Glomerular visceral epithelial cell (primary cell): ENCODE results near the gene EVA1C.
"Not testable (repeated sequence)": the region's sequence is repeated elsewhere in the genome, so short reads cannot be mapped to it uniquely, and the experiment has no call there.

Experiments
- DNase-seq: peaks from one replicate; pipeline ENCODE4 v3.0.0-alpha.2; 2016; ENCODE audit errors: extremely low spot score

Gene EVA1C

GRCh38 chr21:32390537-32391224 lies 21.8 kb upstream of the EVA1C start:
- DNase-seq, result not testable (repeated sequence)

DNA sequence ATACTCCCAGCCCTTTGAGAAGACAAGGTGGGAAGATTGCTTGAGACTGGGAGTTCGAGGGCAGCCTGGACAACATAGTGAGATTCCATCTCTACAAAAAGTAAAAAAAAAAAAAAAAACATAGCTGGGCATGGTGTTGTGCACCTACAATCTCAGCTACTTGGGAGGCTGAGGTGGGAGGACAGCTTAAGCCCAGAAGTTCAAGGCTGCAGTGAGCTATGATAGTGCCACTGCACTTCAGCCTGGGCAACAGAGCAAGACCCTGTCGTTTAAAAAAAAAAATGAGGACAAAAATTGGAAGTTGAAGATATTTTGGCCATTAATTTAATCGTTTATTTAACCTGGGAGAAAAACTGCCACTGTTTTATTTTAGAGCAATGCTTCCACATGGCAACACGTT lies 20.8 kb upstream of the EVA1C start:
- no peak for DNase-seq

DNA sequence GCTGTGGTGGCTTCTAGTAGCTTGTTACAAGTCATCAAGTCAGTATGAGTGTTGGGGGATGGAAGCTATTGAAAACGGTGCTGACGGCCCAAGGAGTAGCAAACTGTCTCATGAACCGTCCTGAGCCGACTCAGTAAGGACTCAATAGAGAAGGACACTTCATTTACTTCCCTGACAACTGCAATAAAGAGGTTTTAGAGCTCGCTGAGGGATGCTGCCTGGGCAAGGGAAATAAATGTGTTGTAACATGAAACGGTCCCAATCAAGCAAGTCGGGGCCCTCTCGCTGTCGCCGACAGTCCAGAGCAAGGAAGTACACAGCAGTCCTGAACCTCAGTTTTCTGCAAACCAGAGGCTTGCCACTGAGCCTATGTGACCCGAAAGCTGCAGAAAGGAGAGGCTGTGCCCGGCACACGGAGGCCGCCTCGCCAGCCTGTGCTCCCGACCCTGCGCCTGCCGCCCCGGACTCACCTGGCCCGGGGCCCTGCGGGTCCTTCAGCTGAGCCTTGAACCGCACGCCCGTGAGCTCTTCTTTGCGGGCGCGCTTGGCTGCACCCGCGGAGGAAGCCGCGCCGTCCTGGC lies 20.1 kb upstream of the EVA1C start:
- DNase-seq, result peak; percentile 9

DNA sequence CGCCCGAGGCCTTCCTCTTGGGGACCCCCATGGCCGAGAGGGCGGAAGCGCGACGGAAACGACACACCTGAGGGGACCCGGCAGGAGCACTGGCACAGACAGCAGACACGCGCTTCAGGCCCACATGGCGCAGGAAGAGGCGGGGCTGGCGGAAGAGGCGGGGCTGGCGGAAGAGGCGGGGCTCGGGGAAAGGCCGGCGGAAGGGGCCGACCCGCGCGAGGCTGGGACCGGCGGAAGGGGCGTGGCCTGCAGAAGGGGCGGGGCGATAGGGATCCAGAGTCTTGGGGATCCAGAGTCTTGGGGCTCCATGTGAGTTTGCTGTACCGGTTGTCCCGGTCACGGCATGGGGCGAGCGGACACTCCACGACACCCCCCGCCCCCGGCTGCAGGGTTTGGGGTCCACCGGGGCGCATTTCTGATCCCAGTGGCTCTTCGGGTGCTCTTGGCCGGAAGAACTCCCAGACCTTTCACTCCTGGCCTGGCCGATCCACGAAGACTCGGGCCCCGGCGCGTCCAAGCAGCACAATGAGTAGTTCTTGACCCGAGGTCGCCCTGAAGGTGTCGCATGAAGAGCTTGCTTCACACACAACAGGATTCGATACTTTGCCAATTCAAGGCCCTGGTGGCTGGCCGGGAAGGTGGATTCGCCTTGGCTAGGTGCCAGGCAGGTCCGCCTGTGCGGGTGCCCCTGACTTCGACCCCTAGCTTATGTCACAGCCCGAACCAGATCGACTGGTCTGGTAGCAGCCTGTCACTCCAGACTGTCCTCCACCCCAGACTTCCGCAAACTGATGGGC lies 19.4 kb upstream of the EVA1C start, which contains the start of gene URB1:
Gene URB1 (minus strand): TSS at position 133 of the 797 bp plus-strand sequence. CDS start 102 bp downstream, at position 31.
- DNase-seq, result peak; percentile 87

DNA sequence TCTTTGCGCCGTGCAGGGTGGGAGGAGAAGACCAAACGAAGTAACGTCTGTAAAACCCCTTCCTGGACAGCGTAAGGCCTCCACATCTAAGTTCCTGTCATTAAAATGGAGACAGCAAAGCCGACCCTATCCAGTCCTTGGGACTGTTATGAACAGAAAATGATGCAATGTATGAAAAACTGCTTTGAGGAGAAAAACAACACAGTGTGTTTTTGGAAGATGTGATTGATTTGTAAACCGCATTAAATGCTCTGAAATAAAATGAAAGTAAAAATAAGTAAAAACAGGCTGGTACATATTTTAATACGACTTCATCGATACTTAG lies 18.9 kb upstream of the EVA1C start:
- no peak for DNase-seq

- DNase-seq, result peak; percentile 57
These were observed 9.2 kb upstream of the EVA1C start for GRCh38 chr21:32403201-32403777.

DNA sequence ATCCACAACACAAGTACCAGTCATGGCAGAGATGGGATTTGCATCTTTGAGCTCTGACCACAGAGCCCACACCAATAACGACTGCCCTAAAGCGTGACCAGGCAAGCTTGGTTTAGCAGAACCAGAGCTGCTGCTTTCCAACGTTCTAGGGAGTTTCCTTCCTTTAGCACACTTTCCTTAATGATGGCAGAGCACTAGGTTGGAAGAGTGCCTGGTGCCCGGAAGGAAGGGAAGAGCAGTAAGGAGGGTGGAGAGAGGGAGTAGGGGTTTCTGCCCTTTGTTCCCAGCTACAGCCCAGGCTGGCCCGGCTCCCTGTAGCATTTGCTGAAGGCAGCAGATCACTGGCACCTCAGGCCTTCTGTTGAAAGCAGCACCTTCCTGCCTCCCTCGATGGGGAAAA lies 6.1 kb upstream of the EVA1C start:
- DNase-seq, result no peak

DNA sequence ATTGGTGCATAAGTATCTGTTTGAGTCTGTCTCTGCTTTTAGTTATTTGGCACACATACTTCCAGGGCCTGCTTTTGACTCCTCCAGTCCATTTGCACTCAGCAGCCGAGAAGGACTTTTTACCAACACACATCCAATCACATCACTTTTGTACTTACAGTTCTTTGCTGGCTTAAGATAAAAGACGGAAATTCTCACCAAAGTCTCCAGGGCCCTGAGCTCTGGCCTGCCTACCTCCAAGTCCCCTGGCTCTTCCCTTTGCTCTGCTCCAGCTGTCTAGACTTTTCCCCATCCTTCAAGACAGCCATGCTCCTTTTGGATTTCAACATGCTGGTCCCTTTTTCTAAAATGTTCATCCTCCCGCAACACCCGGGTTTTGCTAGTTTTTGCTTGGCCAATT lies 2.2 kb upstream of the EVA1C start:
- DNase-seq, result no peak

GRCh38 chr21:32410916-32411315 lies 1.6 kb upstream of the EVA1C start:
- DNase-seq, result no peak

GRCh38 chr21:32411350-32412161 lies 950 bp upstream of the EVA1C start:
- no peak for DNase-seq

GRCh38 chr21:32413015-32413504 lies 554 bp downstream of the EVA1C start:
- no peak for DNase-seq

GRCh38 chr21:32413697-32414578 lies 1.4 kb downstream of the EVA1C start:
- DNase-seq, result no peak

DNA sequence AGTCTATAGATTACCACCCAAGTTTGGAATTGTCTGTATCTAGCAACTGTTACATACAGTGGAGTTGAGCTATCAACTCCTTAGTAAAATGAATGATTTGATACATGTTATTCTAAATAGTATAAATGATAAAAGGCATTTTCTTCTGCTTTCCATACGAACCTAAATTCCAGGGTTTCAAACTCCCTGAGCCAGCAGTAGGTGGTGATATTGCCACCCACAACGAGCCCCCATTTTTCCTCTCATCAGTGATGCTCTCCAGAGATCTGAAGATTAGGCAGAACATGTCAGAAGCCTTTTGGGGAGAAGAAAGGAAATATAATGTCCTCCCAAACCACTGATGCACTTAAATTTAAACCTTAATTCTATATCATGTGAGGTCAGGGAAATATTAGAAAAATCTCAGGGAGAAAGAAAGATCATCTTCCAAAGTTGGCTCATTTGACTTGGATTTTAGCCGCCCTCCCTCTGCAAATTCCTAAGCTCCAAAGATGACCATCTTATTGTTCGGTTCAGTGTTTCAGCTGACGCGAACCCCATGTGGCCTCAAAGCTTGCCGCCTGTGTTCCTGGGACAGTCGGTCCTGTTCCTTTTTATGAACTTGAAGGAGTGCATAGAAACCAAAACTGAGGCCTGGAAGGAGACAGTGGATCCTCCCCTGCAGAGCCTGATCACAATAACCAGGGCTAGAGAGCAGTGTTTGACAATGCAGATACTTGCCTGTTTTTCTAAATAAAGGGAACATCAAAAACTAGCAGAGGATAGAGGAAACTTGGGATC lies 2.3 kb downstream of the EVA1C start:
- DNase-seq, result no peak

DNA sequence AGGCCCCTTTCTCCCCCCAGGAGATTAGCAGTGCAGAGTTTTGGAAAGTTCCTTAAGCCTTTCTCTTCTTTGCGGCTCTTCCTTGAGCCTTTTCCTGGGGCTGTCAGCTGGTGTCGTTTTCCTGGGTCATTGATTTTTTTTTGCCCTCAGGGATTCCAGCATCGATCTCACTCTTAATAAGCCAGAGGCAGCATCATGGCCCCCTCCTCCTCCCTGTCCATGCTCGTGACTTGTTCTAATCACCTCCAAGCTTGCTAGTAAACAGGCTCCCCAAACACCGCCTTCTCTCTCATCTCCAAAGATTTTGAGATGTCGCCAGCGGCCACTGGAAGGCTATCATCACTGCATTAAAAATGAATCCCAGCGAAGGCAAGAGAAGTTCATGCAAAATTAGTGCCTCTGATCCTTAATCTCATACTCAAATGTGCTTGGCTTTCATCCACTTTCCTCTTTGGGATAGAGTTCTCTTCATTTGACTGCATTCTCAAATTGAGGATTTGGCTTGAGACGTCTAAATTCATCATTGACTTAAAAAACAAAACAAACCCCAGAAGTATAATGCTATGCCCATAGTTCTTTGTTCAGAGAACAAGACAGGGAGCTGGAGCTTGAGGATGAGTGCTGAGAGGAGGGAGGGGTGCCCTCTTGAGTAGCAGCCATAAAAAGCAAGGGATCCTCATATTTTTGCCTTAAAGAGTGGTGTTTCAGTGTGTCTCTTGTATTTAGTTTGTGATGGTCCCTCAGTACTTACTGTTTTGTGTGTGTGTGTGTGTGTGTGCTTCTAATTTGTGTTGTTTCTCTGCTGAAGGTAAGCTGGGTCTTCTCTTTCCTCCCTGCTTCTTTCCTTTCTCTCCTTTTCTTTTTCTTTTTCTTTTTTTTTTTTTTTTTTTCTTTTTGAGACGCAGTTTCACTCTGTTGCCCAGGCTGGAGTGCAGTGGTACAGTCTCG lies 3.2 kb downstream of the EVA1C start:
- no peak for DNase-seq

DNA sequence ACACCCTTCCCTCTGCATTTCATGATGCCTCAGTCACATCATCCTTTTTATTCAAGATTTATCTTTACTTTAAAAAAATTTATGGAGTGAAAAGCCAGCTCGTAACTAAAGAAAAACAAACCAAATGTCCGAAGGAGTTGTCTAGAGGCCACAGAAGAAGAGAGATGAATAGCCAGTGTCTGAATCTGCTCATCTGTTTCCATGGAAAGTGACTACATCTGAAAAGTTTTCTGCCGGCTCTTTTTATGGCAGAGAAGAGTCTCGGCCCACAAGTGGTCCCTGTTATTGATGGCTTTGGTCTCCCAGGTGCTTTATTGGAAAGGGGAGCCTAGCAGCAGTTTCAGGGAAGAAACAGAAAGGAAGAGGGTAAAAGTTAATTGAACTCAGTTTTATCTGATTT lies 5.6 kb downstream of the EVA1C start:
- no peak for DNase-seq

DNA sequence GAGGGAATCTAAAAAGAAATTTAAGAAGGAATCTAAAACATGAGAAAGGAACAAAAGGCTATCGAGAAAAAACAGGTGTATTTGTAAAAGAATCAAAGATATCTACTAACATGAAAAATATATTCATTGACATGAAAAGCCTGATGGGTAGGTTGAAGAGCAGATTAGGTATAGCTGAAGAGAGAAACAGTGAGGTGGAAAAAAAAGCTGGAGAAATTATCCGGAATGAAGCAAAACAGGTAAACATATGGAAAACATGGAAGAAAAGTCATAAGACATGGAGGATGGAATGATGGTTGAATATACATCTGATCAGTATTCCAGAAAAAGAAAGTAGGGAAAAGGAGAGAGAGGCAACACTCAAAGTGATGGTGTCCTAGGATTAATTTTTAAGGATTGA lies 9.6 kb downstream of the EVA1C start:
- no peak for DNase-seq

GRCh38 chr21:32423320-32424190 lies 11.0 kb downstream of the EVA1C start:
- no peak for DNase-seq

DNA sequence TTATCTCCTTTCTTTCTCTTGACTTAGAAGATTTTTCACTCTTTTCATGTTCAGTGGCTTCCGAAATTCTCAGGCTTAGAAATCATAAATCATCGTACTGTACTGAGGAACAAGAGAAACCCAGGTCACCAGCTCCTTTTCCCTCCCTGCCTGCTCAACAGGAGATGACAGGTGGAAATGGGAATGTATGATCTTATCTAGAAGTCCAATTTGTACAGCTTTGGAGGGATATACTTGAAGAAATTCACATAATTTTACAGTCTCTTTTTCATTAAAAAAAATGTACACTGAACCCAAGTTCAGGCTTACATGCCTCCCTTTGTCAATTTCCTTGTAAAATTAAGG lies 11.7 kb downstream of the EVA1C start:
- no peak for DNase-seq
